GM12878 (cell line): ENCODE measurements around the gene CHRND.

Experiments used
- BRCA1 ChIP-seq: IDR thresholded peaks from 2 replicates; pipeline ENCODE4 v1.6.1; 2011; ENCODE audit warnings: low read depth, low read length, improper control_type of control experiment
- CREB1 ChIP-seq: IDR thresholded peaks from 2 replicates; pipeline ENCODE4 v1.6.1; 2012; ENCODE audit warnings: low read depth, mild to moderate bottlenecking, inconsistent platforms
- MTA2 ChIP-seq: fragments of 450-650 bp; IDR thresholded peaks from 2 replicates; pipeline ENCODE4 v1.6.1; 2016; ENCODE audit warnings: low read depth, mild to moderate bottlenecking, moderate library complexity
- POLR2A ChIP-seq: IDR thresholded peaks from 2 replicates; pipeline ENCODE4 v1.6.1; 2011; ENCODE audit warnings: low read depth, mild to moderate bottlenecking, low read length

GRCh38 chr2:232547991-232548390, 22.0 kb downstream of the CHRND start:
- TF ChIP-seq BRCA1 (no peak), POLR2A (no peak), MTA2 (no peak), CREB1 (no peak)
